IMR-90 (cell line): ENCODE data around the gene BRSK1. TPM values are rescaled to one million over a fixed set of nuclear protein-coding genes. Genes with fewer than 3 reads are reported as not detected.

Experiments used
- ATAC-seq: fragments of 200-7000 bp; cut with Tn5 transposase; 2 replicates; pipeline ENCODE4 v1.9.1; 2020; ENCODE audit warnings: low read depth, mild to moderate bottlenecking, moderate library complexity
- BruUV-seq: library from RNA; stranded (reverse); fragments of 400-500 nt; replicated peaks from 2 replicates; lab custom pipeline; 2021; lab: Mats Ljungman, UMichigan
- CTCF ChIA-PET: fragments of 300-600 bp; formaldehyde crosslinking; extraction: SDS; loops from one replicate; lab custom pipeline; 2021; ENCODE audit warnings: antibody characterized with exemption; lab: Yijun Ruan, JAX
- POLR2A ChIA-PET: fragments of 300-600 bp; sonication (Branson Sonifier 250); formaldehyde crosslinking; loops from one replicate; lab custom pipeline; 2022; ENCODE audit warnings: antibody characterized with exemption; ENCODE audit not compliant: unreplicated experiment; lab: Charles Lee
- DNase-seq: peaks from one replicate; pipeline ENCODE4 v3.0.0; 2013
- H2AFZ ChIP-seq: replicated peaks from 2 replicates; pipeline ENCODE3; 2013; ENCODE audit warnings: low read length, mild to moderate bottlenecking; ENCODE audit not compliant: poor library complexity
- H2AK5ac ChIP-seq: 2 replicates; pipeline ENCODE4 v1.6.1; 2013; ENCODE audit warnings: low read depth, low read length, inconsistent platforms
- H2AK9ac ChIP-seq: replicated peaks from 2 replicates; pipeline ENCODE3; 2013; ENCODE audit warnings: mild to moderate bottlenecking, low read depth, low read length, moderate library complexity; ENCODE audit not compliant: poor library complexity
- H2BK120ac ChIP-seq: 2 replicates; pipeline ENCODE4 v1.6.1; 2013; ENCODE audit warnings: low read depth, low read length, inconsistent platforms
- H2BK15ac ChIP-seq: 3 replicates; pipeline ENCODE4 v1.6.1; 2013; ENCODE audit warnings: low read depth, low read length, inconsistent platforms
- H2BK20ac ChIP-seq: 2 replicates; pipeline ENCODE4 v1.6.1; 2013; ENCODE audit warnings: low read depth, mild to moderate bottlenecking, inconsistent platforms, low read length, moderate library complexity
- H2BK5ac ChIP-seq: 2 replicates; pipeline ENCODE4 v1.6.1; 2013; ENCODE audit warnings: mild to moderate bottlenecking, low read depth, low read length, inconsistent platforms; ENCODE audit not compliant: poor library complexity, severe bottlenecking
- H3K14ac ChIP-seq: replicated peaks from 2 replicates; pipeline ENCODE4 v1.6.1; 2013; ENCODE audit warnings: low read depth, low read length, inconsistent platforms
- H3K18ac ChIP-seq: 2 replicates; pipeline ENCODE4 v1.6.1; 2013; ENCODE audit warnings: low read depth, low read length, control low read depth
- H3K23ac ChIP-seq: 2 replicates; pipeline ENCODE4 v1.6.1; 2013; ENCODE audit warnings: low read depth, low read length, inconsistent platforms
- H3K27ac ChIP-seq: 2 replicates; pipeline ENCODE4 v1.5.1; 2013; ENCODE audit warnings: mild to moderate bottlenecking, control low read depth, low read length; ENCODE audit not compliant: insufficient read depth
- H3K27me3 ChIP-seq: 2 replicates; pipeline ENCODE4 v1.6.1; 2013; ENCODE audit warnings: low read length; ENCODE audit not compliant: control insufficient read depth, insufficient read depth
- H3K36me3 ChIP-seq: 2 replicates; pipeline ENCODE4 v1.6.1; 2013; ENCODE audit warnings: low read length, mixed read lengths; ENCODE audit not compliant: control insufficient read depth, insufficient read depth
- H3K4ac ChIP-seq: 2 replicates; pipeline ENCODE4 v1.6.1; 2013; ENCODE audit warnings: low read depth, low read length, inconsistent platforms
- H3K4me1 ChIP-seq: 2 replicates; pipeline ENCODE4 v1.6.1; 2013; ENCODE audit warnings: low read length, mixed read lengths; ENCODE audit not compliant: control insufficient read depth, insufficient read depth
- H3K4me2 ChIP-seq: 2 replicates; pipeline ENCODE4 v1.6.1; 2013; ENCODE audit warnings: low read depth, mild to moderate bottlenecking, control low read depth, low read length, moderate library complexity
- H3K4me3 ChIP-seq: 2 replicates; pipeline ENCODE4 v1.5.1; 2013; ENCODE audit warnings: low read depth, mild to moderate bottlenecking, control low read depth, low read length, moderate library complexity; ENCODE audit not compliant: insufficient read depth
- H3K56ac ChIP-seq: 2 replicates; pipeline ENCODE4 v1.6.1; 2013; ENCODE audit warnings: low read length, inconsistent platforms; ENCODE audit not compliant: insufficient read depth; ENCODE audit errors: extremely low read depth
- H3K79me1 ChIP-seq, 2 experiments: 2 replicates each; pipeline ENCODE4 v1.6.1; 2013; ENCODE audit warnings: low read length in 2 of 2, inconsistent platforms in 1 of 2, low read depth in 1 of 2
- H3K9ac ChIP-seq: 2 replicates; pipeline ENCODE4 v1.6.1; 2013; ENCODE audit warnings: low read depth, low read length, control low read depth
- H3K9me1 ChIP-seq: 2 replicates; pipeline ENCODE4 v1.6.1; 2013; ENCODE audit warnings: low read length, inconsistent platforms; ENCODE audit not compliant: insufficient read depth
- H3K9me3 ChIP-seq: 2 replicates; pipeline ENCODE4 v1.6.1; 2013; ENCODE audit warnings: low read length; ENCODE audit not compliant: control insufficient read depth, insufficient read depth
- H4K20me1 ChIP-seq: 2 replicates; pipeline ENCODE4 v1.6.1; 2013; ENCODE audit warnings: low read length, inconsistent platforms; ENCODE audit not compliant: insufficient read depth
- H4K5ac ChIP-seq: 2 replicates; pipeline ENCODE4 v1.6.1; 2013; ENCODE audit warnings: mild to moderate bottlenecking, low read depth, low read length, control low read depth
- H4K8ac ChIP-seq, 2 experiments: 2 replicates each; pipeline ENCODE4 v1.6.1; 2013; ENCODE audit warnings: low read depth in 2 of 2, low read length in 2 of 2, control low read depth in 1 of 2, inconsistent platforms in 1 of 2
- H4K91ac ChIP-seq: 2 replicates; pipeline ENCODE4 v1.6.1; 2013; ENCODE audit warnings: low read depth, low read length, inconsistent platforms; ENCODE audit not compliant: insufficient read depth
- BHLHE40 ChIP-seq: fragments of 150-350 bp; IDR thresholded peaks from 2 replicates; pipeline ENCODE4 v1.6.1; 2016; ENCODE audit warnings: mild to moderate bottlenecking, low read depth, low read length
- CHD1 ChIP-seq: IDR thresholded peaks from 2 replicates; pipeline ENCODE4 v1.6.1; 2012; ENCODE audit warnings: low read depth, low read length, improper control_type of control experiment
- CTCF ChIP-seq: conservative IDR thresholded peaks from 2 replicates; pipeline ENCODE4 v1.5.1; 2012; ENCODE audit warnings: mild to moderate bottlenecking, low read depth, low read length, improper control_type of control experiment
- FOS ChIP-seq: fragments of 150-350 bp; IDR thresholded peaks from 2 replicates; pipeline ENCODE4 v1.6.1; 2016; ENCODE audit warnings: low read depth, low read length
- MAFK ChIP-seq: IDR thresholded peaks from 2 replicates; pipeline ENCODE4 v1.6.1; 2012; ENCODE audit warnings: low read depth, low read length, improper control_type of control experiment
- MXI1 ChIP-seq: IDR thresholded peaks from 2 replicates; pipeline ENCODE4 v1.6.1; 2012; ENCODE audit warnings: low read depth, mild to moderate bottlenecking, low read length, moderate library complexity, borderline replicate concordance
- NFE2L2 ChIP-seq: fragments of 150-350 bp; IDR thresholded peaks from 2 replicates; pipeline ENCODE4 v1.6.1; 2016; ENCODE audit warnings: low read depth, mild to moderate bottlenecking, low read length
- POLR2A ChIP-seq: IDR thresholded peaks from 2 replicates; pipeline ENCODE4 v1.6.1; 2012; ENCODE audit warnings: mild to moderate bottlenecking, low read depth, low read length
- RAD21 ChIP-seq: IDR thresholded peaks from 2 replicates; pipeline ENCODE4 v1.6.1; 2012; ENCODE audit warnings: low read length, improper control_type of control experiment
- RCOR1 ChIP-seq: IDR thresholded peaks from 2 replicates; pipeline ENCODE4 v1.6.1; 2012; ENCODE audit warnings: mild to moderate bottlenecking, low read length, improper control_type of control experiment; ENCODE audit not compliant: insufficient replicate concordance
- RFX5 ChIP-seq: IDR thresholded peaks from 2 replicates; pipeline ENCODE4 v1.8.0; 2012; ENCODE audit warnings: low read depth, mild to moderate bottlenecking, low read length, moderate library complexity
- SMC3 ChIP-seq: fragments of 150-350 bp; IDR thresholded peaks from 2 replicates; pipeline ENCODE4 v1.6.1; 2016; ENCODE audit warnings: low read depth, mild to moderate bottlenecking, antibody characterized with exemption, low read length, moderate library complexity
- WGBS, 2 experiments: methylation state at CpG; one replicate each; pipeline versions ENCODE4 v1.1.5 to v1.1.7; 2013; ENCODE audit warnings: missing lambda C conversion rate in 2 of 2; ENCODE audit not compliant: insufficient read length in 1 of 2; ENCODE audit errors: extremely low coverage in 2 of 2; 5-methylcytosine and 5-hydroxymethylcytosine counted together
- dilution Hi-C: fragments of 300-500 bp; cut with HindIII; formaldehyde crosslinking; loops from one replicate; pipeline ENCODE4 v1.14.3; 2018; ENCODE audit warnings: low sequenced_read_pairs; ENCODE audit not compliant: unreplicated experiment
- in situ Hi-C: fragments of 300-500 bp; cut with MboI; formaldehyde crosslinking; loops from 3 replicates; pipeline ENCODE4 v1.14.3; 2019; ENCODE audit warnings: low sequenced_read_pairs, inconsistent platforms, mixed read lengths
- intact Hi-C: fragments of 100-400 bp; cut with micrococcal nuclease; formaldehyde crosslinking; loops from 2 replicates; pipeline ENCODE4 v1.10.0; 2022
- polyA plus RNA-seq, 3 experiments: library from polyadenylated mRNA; depleted of rRNA; stranded (reverse); fragments of >200 nt; gene quantifications; 2 replicates each; pipeline ENCODE4 v1.2.3, GENCODE V29; 2012; ENCODE audit warnings: low replicate concordance in 1 of 3
- total RNA-seq: library from RNA; depleted of rRNA; stranded (reverse); fragments of >200 nt; gene quantifications from 2 replicates; pipeline ENCODE4 v1.2.3, GENCODE V29; 2012
- TF ChIP-seq, protein P1 (sequence below): fragments of 150-350 bp; IDR thresholded peaks from 2 replicates; pipeline ENCODE4 v1.6.1; 2016; ENCODE audit warnings: low read depth, mild to moderate bottlenecking, low read length, moderate library complexity, borderline replicate concordance
- TF ChIP-seq, protein P2 (sequence below): fragments of 150-350 bp; IDR thresholded peaks from 2 replicates; pipeline ENCODE4 v1.6.1; 2017; ENCODE audit warnings: mild to moderate bottlenecking, antibody characterized with exemption, low read length, low read depth

Gene BRSK1
- total and polyA plus RNA-seq, 2 of the 4 experiments (the other 2 are of a cell fraction), result 2.5 to 22.3 TPM

GRCh38 chr19:55341595-55342531 lies 58.1 kb downstream of the BRSK1 start:
- no peak overlapping the region for H2BK120ac ChIP-seq
- H3K27ac ChIP-seq, result no peak overlapping the region; the same call in 1 of the 2 replicates
- H4K8ac ChIP-seq, result no peak overlapping the region
- ATAC-seq, result no peak
- H3K4me1 ChIP-seq, result peaks cover 13% of the 10 kb centered on the region
- peak overlapping the region; percentile 89 for H3K4me2 ChIP-seq
- H2AFZ ChIP-seq, result peak overlapping the region; percentile 32
- H3K9ac ChIP-seq, result peak overlapping the region; percentile 20; the same call in 1 of the 2 replicates
- no peaks in the 10 kb centered on the region for H3K9me3 ChIP-seq
- BruUV-seq, result no TSS peak
- 85% methylated on average over 19 of the region's 50 CpGs; no CpG with 5 or more reads in 1 of the 2 experiments for WGBS, 2 experiments
- peaks cover 4 to 17% of the 10 kb centered on the region in 2 experiments; a peak in 3 of 4 replicates for H3K79me1 ChIP-seq
- no peak overlapping the region for H3K56ac ChIP-seq
- in situ Hi-C loops (no loop called here), dilution Hi-C loops (no loop called here), intact Hi-C loops (no loop called here)
- no peak overlapping the region for H2BK5ac ChIP-seq
- no peak overlapping the region for H3K18ac ChIP-seq
- no peak overlapping the region for H4K91ac ChIP-seq
- no peak overlapping the region for H4K5ac ChIP-seq
- peaks cover 15% of the 10 kb centered on the region; the same call in 1 of the 2 replicates for H3K36me3 ChIP-seq
- no peak overlapping the region for H2BK15ac ChIP-seq
- ChIA-PET POLR2A (no interaction called here), CTCF (no interaction called here)
- no peak for DNase-seq
- H3K14ac ChIP-seq, result peak overlapping the region; percentile 66; the same call in 1 of the 2 replicates
- no peak overlapping the region for H3K23ac ChIP-seq
- no peaks in the 10 kb centered on the region for H3K27me3 ChIP-seq
- H3K9me1 ChIP-seq, result peaks cover 10% of the 10 kb centered on the region; the same call in 1 of the 2 replicates
- H3K4ac ChIP-seq, result no peak overlapping the region
- no peak overlapping the region for H2BK20ac ChIP-seq
- H3K4me3 ChIP-seq, result peak overlapping the region; percentile 23; the same call in 1 of the 2 replicates
- peak overlapping the region; percentile 62 for H2AK5ac ChIP-seq
- peaks cover 6% of the 10 kb centered on the region for H4K20me1 ChIP-seq
- H2AK9ac ChIP-seq, result peak overlapping the region; percentile 55
- TF ChIP-seq, protein P1, sequence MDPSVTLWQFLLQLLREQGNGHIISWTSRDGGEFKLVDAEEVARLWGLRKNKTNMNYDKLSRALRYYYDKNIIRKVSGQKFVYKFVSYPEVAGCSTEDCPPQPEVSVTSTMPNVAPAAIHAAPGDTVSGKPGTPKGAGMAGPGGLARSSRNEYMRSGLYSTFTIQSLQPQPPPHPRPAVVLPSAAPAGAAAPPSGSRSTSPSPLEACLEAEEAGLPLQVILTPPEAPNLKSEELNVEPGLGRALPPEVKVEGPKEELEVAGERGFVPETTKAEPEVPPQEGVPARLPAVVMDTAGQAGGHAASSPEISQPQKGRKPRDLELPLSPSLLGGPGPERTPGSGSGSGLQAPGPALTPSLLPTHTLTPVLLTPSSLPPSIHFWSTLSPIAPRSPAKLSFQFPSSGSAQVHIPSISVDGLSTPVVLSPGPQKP, result no peak
- TF ChIP-seq NFE2L2, result no peak
- TF ChIP-seq MXI1, result no peak
- no peak for TF ChIP-seq CHD1
- no peak for TF ChIP-seq MAFK
- TF ChIP-seq FOS, result no peak
- TF ChIP-seq CTCF, result no peak
- no peak for TF ChIP-seq POLR2A
- TF ChIP-seq RCOR1, result no peak
- TF ChIP-seq, protein P2, sequence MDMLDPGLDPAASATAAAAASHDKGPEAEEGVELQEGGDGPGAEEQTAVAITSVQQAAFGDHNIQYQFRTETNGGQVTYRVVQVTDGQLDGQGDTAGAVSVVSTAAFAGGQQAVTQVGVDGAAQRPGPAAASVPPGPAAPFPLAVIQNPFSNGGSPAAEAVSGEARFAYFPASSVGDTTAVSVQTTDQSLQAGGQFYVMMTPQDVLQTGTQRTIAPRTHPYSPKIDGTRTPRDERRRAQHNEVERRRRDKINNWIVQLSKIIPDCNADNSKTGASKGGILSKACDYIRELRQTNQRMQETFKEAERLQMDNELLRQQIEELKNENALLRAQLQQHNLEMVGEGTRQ, result no peak
- no peak for TF ChIP-seq BHLHE40
- no peak for TF ChIP-seq RAD21
- TF ChIP-seq SMC3, result no peak
- TF ChIP-seq RFX5, result no peak
